Subcutaneous preadipocyte (primary cell): ENCODE measurements around the gene HOXD1. TPM values are rescaled to one million over a fixed set of nuclear protein-coding genes. Genes with fewer than 3 reads are reported as not detected.

Experiments
- small RNA-seq: library from RNA; depleted of rRNA; stranded (forward); fragments of <200 nt; gene quantifications from one replicate; pipeline ENCODE3, GENCODE V24; 2012
- total RNA-seq: library from RNA; depleted of rRNA; stranded (reverse); fragments of >200 nt; gene quantifications from 2 replicates; pipeline ENCODE4 v1.2.3, GENCODE V29; 2012

Gene HOXD1
- total RNA-seq, result not detected in 2 replicates

GRCh38 chr2:176187899-176188773, at the start of gene HOXD1:
Gene HOXD1, plus strand, starts transcription at chr2:176188668. Its CDS starts 134 bp downstream, at chr2:176188802.

DNA sequence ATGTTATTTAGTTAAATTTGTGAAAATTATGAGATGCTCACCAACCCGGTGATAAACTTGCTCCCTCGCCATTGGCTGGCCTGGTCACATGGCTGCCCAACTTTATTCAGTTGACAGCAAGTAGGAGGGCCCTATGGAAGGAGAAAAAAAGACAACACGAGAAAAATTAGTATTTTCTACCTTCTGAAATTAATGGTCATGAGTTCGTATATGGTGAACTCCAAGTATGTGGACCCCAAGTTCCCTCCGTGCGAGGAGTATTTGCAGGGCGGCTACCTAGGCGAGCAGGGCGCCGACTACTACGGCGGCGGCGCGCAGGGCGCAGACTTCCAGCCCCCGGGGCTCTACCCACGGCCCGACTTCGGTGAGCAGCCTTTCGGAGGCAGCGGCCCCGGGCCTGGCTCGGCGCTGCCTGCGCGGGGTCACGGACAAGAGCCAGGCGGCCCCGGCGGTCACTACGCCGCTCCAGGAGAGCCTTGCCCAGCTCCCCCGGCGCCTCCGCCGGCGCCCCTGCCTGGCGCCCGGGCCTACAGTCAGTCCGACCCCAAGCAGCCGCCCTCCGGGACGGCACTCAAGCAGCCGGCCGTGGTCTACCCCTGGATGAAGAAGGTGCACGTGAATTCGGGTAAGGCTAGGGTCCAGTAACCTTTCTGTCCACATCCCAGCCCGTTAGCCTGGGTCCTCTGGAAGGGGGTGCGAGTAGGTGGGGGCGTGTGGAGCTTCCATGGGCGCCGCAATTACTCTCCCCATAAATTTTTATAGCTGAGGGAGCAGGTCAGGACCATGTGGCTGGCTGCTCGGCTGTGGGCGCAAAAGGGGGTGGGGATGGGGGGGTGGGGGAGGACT, 36.8 kb upstream of the HOXD1 start, which contains the start of gene HOXD4:
Gene HOXD4, plus strand, starts transcription at position 109 of the 846 bp plus-strand sequence. Its CDS starts 84 bp downstream, at position 193.

DNA sequence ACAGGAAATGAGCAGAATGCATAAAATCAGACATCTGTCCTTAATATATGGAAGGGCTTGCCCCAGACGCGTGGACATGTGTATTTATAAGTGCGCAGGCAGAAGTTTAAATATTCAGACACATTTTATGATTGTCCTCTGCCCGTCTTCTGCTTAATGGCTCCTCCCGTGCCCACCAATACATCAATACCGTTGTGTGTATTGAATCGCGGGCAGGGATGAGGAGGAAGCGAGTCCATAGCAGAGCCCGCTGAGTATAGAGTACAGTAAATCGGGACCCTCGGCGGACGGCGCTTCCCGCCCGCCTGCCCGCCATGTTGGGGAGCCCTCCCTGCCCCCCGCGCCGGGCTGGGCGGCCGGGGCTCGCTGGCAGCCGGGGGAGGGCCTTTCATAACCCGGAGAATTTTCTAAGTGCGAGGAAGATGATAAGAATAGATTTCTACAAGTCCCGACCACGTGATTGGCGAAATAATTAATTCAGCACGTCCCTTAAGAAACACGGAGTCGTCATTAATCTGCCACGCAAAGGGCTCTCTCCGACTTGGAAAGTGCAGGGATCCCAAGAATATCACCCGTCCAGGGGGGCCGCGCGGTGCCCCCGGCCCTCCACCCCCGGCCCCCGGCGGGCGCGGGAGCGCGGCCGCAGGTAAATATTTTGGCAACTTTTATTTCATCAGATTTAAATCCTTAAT, 31.5 kb upstream of the HOXD1 start, which contains the start of gene HOXD3:
Gene HOXD3, plus strand, starts transcription at position 501 of the 692 bp plus-strand sequence. CDS start 11,808 bp downstream, outside the sequence.

Small RNAs within 50 kb of the gene (small RNA-seq; reads per million reads assigned to genes)
- 953 reads per million, percentile 99 among the genes with 10 or more reads in this experiment for gene MIR10B

Other genes starting within 250 kb of the HOXD1 start
- gene LNPK, start 186.4 kb upstream of the HOXD1 start, total RNA-seq, result 30.3 and 34.5 TPM in 2 replicates
- gene EVX2, start 104.7 kb upstream of the HOXD1 start, total RNA-seq, result not detected in 2 replicates
- gene HOXD13, start 95.9 kb upstream of the HOXD1 start, total RNA-seq, result 1.6 TPM in 1 of 2 replicates, not detected in the other
- gene HOXD12, start 88.9 kb upstream of the HOXD1 start, total RNA-seq, result not detected in 2 replicates
- 0.37 and 2.5 TPM in 2 replicates for gene HOXD11, start 81.4 kb upstream of the HOXD1 start, total RNA-seq
- gene HOXD10, start 71.9 kb upstream of the HOXD1 start, total RNA-seq, result 2.7 TPM in 1 of 2 replicates, not detected in the other
- 0.37 and 0.78 TPM in 2 replicates for gene HOXD9, start 65.9 kb upstream of the HOXD1 start, total RNA-seq
- 7.7 and 10.0 TPM in 2 replicates for gene HOXD8, start 59.0 kb upstream of the HOXD1 start, total RNA-seq
- 1.1 and 2.0 TPM in 2 replicates for gene HOXD4, start 37.1 kb upstream of the HOXD1 start, total RNA-seq
- gene HOXD3, start 31.4 kb upstream of the HOXD1 start, total RNA-seq, result 2.2 TPM in 2 replicates
- gene MTX2, start 80.8 kb downstream of the HOXD1 start, total RNA-seq, result 10.2 and 10.3 TPM in 2 replicates